GM12891 (cell line): ENCODE results near the gene FAHD1.

Experiments
- PAX5 ChIP-seq: IDR thresholded peaks from 2 replicates; pipeline ENCODE4 v1.6.1; 2011; ENCODE audit warnings: low read length, moderate library complexity, mild to moderate bottlenecking; ENCODE audit not compliant: insufficient read depth, severe bottlenecking
- POLR2A ChIP-seq: IDR thresholded peaks from 2 replicates; pipeline ENCODE4 v1.6.1; 2011; ENCODE audit warnings: low read depth, low read length, control low read depth
- POLR2AphosphoS5 ChIP-seq: IDR thresholded peaks from 2 replicates; pipeline ENCODE4 v1.6.1; 2011; ENCODE audit warnings: low read depth, low read length, control low read depth
- SPI1 ChIP-seq: IDR thresholded peaks from 2 replicates; pipeline ENCODE4 v1.6.1; 2011; ENCODE audit warnings: low read depth, low read length, control low read depth
- TAF1 ChIP-seq: IDR thresholded peaks from 2 replicates; pipeline ENCODE4 v1.6.1; 2011; ENCODE audit warnings: low read depth, low read length, control low read depth

DNA sequence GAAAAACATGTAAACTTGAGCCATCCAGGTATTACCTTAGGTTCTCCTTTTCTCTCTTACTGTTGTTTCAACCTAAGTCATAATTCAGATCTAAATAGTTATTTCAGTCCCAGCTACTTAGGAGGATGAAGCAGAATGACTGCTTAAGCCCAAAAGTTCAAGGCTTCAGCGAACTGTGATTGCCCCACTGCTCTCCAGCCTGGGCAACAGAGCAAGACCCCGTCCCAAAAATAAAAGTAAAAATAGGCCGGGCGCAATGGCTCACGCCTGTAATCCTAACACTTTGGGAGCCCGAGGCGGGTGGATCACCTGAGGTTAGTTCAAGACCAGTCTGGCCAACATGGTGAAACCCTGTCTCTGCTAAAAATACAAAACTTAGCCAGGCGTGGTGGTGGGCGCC is 35.4 kb downstream of the FAHD1 start:
- TF ChIP-seq POLR2AphosphoS5 (no peak), POLR2A (no peak), TAF1 (no peak), SPI1 (no peak), PAX5 (no peak)
